Measurements from ENCODE around the gene TRMT61B.

The TRMT61B gene

DNA sequence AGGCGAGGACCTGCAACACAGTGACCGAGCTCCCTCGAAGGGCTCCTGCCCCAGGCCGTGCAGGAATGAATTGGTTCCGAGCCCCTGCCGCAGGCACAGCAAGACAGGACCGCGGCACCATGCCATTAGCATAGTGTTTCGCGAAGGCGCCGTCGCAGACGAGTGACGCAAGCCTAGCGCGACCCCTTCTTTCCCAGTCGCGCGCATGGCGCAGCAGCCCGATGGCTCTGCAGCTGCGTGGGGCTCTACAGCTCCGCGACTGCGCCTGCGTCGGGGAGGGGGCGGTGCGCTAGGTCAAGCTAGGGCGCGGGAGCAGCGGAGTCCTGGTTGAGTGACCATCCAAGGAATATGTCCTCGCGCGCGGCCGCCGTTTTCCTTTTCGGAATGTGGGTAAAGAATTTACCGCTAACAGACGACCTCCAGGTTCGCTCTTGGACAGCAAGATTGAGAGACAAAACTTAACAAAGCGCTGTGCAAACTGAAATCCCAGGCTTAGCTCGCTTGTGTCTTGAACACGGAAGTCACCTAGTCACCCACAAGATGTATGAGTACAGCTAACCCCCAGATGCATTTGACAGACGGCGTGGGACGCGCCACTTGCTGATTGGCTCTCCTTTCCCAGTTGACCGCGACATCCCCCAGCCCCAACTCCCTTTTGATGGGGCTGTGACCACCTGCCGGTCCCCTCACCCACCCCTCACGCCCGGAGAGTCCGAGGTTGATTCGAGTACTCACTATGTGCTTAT is at the start of gene TRMT61B:
Gene TRMT61B (minus strand): TSS at position 164 of the 746 bp plus-strand sequence. CDS start 32 bp downstream, at position 132.
- H3K4me3 ChIP-seq (ENCODE audit: low read depth, low read length): peak within 1 kb of the TSS; percentile 86

DNA sequence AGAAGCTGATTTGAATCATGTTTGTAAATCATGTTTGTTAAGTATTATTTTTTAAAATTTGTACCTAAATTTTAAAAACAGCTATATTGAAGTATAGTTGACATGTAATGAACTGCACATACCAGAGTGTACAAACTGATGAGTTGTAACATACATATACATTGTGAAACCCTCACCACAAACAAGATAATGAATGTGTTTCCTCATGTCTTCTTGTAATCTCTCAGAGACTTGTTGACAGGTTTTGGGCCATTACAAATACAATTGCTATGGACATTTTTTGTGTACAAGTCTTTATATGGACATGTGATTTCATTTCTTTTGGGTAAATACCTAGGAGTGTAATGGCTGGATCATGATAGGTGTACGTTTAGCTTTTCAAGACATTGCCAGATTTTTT is 45.8 kb upstream of the TRMT61B start:
- H3K4me3 ChIP-seq (ENCODE audit: low read depth, low read length): no peak overlapping the region

DNA sequence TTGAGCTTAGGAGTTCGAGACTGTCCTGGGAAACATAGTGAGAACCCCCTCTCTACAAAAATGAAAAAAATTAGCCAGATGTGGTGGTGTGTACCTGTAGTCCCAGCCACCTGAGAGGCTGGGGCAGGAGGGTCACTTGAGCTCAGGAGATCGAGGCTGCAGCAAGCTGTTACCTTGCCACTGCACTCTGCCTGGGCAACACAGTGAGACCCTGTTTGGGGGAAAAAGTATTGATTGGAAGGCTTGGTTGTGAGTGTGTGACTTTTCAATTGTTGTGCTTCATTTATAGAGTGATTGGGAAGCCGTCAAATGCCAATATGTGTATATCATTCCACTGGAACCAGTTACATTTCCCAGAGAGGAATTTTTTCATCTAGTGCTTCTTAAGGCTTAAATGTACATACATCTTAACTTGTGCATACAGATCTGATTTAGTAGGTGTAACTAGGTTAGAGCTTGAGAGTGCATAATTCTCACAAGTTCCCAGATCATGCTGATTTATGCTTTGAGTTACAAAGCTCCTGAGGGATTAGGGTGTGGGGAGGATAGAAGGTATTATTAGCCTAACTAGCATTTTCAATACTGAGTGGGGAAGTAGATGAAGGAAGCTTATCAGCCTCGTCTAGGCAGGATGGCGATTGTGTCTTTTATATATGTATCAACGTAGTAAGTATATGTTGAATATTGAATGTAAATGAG is 39.7 kb upstream of the TRMT61B start:
- H3K4me3 ChIP-seq (ENCODE audit: low read depth, low read length): no peak overlapping the region

DNA sequence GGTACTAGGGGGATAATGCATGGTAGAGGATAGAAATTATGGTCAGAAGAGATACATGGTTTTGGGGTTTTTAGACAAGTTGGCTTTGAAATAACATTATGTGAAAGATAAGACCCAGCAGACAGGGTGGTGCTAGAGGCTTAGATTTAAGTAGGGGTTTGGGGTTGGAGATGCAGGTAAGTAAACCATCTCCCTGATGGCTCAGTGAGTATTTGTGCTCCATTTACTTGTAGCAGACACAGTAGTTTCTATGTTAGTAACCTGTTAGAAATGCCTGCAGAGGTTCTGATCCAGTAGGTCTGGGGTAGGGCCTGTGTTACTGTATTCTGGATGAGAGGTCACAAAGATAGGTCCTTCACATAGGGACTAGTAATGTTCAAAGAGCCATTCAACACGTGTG is 38.1 kb upstream of the TRMT61B start:
- no peak overlapping the region for H3K4me3 ChIP-seq (ENCODE audit: low read depth, low read length)

DNA sequence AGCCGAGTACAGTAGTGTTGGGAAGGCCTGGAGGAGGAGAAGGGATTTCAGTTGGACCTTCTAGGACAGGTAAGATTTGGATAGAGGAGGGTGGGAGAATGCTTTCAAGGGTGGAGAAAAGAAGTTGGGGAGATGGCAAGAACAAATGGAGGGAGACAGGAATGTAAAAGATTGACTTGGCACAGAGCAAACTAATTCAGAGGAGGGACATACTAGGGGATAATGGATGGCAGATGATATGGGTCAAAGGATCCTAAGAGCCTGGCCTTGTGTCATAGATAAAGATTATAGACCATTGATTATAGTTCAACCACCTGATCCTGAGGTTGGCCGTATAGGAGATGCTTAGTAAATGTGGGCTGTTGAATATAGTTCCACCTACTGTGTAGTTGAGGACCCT is 36.7 kb upstream of the TRMT61B start:
- no peak overlapping the region for H3K4me3 ChIP-seq (ENCODE audit: low read depth, low read length)

DNA sequence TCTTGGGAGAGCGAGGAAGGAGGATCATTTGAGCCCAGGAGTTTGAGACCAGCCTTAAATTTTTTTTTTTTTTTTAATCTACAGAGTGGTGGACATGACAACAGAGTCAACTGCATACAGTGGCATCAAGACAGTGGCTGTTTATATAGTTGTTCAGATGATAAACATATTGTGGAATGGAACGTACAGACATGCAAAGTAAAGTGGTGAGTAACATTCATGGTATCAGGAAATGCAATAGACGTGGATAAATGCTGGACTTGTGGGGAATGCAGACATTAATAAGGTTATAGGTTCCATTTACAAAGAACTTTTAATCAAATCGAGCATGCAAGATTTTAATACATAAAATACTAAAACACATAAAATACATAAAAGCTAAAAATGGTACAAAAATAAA is 36.3 kb upstream of the TRMT61B start:
- no peak overlapping the region for H3K4me3 ChIP-seq (ENCODE audit: low read depth, low read length)

DNA sequence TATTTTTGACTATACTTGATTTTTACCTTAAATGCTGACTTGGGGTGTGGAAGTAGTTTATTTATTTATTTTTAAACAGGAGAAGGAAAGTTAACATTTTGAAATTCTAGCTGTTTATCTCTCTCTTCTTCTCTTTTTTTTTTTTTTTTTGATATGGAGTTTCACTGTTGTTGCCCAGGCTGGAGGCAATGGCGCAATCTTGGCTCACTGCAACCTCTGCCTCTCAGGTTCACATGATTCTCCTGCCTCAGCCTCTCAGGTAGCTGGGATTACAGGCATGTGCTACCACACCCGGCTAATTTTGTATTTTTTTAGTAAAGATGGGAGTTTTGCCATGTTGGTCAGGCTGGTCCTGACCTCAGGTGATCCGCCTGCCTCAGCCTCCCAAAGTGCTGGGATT is 35.4 kb upstream of the TRMT61B start:
- H3K4me3 ChIP-seq (ENCODE audit: low read depth, low read length): no peak overlapping the region

DNA sequence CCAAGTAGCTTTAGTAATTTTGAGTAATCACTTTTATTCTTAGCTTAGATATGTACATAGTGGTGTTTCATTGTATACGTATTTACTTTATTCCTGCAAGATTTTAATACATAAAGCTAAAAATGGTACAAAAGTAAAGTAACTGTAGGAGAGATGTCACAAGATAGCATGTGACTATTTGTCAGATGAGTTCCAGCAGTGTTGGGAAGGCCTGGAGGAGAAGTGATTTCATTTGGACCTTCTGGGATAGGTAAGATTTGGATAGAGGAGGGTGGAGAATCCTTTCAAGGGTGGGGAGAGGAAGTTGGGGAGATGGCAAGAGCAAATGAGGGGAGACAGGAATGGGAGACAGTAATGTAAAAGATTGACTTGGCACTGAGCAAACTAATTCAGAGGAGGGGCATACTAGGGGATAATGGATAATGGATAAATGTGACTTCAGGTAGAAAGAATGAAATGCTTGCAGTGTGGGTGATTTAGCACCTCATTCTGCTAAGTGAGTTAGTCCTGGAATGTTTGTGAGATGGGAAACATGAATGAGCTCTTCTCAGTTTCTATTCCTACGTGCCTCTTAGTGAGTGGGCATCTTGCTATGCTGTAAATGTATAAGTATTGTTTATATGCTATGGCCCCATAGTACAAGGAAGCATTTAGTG is 34.8 kb upstream of the TRMT61B start:
- H3K4me3 ChIP-seq (ENCODE audit: low read depth, low read length): no peak overlapping the region

DNA sequence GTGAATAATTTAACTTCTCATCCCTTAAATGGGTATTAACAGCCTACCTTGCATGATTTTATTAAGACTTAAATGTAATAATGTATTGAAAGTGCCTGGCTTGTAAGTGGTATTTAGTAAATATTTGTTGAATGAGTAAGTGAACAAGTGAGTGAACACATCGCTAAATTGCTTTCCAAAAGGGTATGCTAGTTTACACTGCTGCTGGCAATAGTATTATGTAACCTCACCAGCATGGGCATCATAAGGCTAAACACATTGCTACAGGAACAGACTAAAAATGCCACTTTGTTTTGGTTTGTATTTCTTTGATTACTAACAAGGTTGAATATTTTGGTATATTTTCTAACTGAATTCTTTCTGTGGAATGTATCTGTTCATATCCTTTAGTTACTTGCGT is 34.2 kb upstream of the TRMT61B start:
- no peak overlapping the region for H3K4me3 ChIP-seq (ENCODE audit: low read depth, low read length)

DNA sequence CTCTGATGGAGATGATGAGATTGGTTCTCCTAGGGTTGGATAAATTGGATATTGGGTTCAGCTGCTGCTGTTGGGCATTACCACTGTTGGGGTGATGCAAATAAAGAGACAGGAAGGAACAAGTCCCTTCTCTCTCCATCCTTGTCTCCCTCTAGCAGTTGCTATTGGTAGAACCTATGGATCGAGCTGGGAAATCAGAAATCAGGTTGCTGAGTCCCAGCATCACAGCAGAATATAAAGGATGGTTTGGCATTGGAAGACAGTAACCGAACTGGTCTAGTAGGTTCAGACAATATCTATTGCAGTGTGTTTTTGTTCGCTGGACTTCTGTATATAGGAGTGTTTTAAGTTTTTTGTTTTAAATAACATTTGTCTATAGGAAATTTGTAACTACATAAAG is 32.5 kb upstream of the TRMT61B start:
- H3K4me3 ChIP-seq (ENCODE audit: low read depth, low read length): no peak overlapping the region

DNA sequence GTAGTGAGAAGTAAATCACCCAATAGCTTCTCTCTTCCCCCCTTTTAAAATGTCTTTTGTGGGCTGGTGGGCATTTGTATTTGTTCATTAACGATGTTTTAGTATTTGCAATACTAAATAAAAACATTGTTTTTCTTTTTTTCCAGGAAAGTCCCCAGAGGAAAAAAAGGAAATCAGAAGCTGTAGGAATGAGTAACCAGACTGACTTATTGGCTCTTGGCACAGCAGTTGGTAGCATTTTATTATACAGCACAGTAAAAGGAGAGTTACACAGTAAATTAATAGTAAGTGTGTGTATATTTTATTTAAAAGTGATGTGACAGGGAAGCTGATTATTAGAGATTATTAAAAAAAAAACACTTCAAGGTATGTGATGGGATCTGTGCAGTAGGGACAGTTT is 31.7 kb upstream of the TRMT61B start:
- no peak overlapping the region for H3K4me3 ChIP-seq (ENCODE audit: low read depth, low read length)

DNA sequence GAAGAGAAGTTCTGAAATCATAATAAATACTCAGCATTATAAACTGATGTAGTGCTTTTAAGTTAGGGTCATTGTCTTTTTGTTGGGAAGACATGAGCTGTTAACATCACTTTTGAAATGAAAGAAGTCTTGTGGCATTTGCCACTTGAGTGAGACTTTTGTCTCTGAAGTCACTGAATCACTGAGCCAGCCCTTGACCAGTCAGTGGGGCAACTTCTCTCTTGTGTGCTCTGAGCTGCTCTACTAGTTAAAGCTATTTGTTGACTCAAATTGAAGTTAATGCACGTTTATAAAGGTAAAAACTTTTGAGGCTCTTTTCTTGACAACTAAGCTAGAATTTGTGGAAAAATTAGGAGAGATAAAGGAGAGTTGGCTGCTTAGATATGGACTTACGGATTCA is 31.1 kb upstream of the TRMT61B start:
- no peak overlapping the region for H3K4me3 ChIP-seq (ENCODE audit: low read depth, low read length)

DNA sequence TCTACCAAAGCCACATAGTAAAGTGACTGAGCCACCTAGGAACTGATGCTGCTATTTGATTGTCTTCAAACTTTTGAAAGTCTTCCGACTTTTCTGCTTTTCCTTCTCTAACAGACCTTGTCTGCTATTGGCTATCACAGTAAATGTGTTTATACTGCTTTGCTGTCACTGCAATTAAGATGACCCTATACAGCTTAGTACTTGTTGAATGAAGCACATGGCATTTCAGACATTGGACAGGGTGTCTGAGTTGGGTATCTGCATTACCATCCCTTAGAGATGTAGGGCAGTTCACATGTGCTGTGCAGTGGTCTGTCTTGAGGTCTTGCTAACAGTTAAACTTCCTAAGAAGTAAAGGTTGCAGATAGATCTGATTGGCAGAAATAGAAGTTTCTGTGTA is 27.9 kb upstream of the TRMT61B start:
- H3K4me3 ChIP-seq (ENCODE audit: low read depth, low read length): no peak overlapping the region

DNA sequence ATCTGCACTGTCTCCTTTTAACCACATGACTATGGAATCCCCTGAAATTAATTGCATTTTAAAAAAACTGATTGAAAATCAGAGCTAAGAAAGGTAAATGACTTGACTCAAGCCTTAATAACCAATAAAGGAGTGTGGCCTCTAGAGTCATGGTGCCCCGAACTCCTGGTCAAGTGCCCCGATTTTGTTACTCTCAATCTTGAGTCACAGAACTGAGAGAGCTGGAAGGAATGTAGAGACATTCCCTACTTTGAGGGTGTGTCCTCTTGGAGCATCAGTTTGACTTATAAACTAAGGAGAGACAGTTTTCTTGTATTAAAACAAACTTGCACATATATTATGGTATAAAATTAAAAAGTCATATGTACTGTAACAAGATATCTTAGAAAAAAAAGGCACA is 26.8 kb upstream of the TRMT61B start:
- no peak overlapping the region for H3K4me3 ChIP-seq (ENCODE audit: low read depth, low read length)

DNA sequence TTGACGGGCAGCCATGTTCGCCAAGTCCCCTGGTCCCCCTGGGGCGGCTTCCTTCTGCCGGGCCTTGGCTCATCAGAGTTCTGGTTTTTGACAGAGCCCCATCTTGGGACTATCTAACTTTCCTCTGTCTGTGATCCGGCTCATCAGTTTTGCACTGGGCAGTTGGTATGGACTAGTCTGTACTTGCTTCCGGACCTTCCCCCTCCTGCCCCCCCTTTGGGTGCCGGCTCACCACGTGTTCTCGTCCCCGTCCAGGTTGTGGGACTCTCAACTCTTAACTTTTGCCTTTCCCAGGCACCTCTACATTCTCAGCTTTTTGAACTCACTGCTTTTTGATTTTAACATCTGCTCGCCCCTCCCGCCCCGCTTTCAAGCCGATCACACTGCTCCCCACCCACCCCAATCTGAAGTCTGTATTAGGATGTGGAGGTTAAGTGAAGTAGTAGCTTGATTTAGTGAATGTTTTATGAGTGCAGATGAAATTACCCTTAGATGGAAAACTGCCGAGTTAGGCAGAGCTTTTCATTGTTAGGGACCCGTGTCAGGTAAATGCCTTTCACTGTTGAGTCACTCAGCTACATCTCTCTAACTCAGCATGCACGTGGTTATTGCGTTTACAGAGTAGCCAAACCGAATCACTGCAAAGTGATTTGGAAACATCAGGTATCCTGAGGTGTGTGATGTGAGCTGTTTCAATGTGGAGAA is 25.2 kb upstream of the TRMT61B start:
- H3K4me3 ChIP-seq (ENCODE audit: low read depth, low read length): peak overlapping the region; percentile 98

DNA sequence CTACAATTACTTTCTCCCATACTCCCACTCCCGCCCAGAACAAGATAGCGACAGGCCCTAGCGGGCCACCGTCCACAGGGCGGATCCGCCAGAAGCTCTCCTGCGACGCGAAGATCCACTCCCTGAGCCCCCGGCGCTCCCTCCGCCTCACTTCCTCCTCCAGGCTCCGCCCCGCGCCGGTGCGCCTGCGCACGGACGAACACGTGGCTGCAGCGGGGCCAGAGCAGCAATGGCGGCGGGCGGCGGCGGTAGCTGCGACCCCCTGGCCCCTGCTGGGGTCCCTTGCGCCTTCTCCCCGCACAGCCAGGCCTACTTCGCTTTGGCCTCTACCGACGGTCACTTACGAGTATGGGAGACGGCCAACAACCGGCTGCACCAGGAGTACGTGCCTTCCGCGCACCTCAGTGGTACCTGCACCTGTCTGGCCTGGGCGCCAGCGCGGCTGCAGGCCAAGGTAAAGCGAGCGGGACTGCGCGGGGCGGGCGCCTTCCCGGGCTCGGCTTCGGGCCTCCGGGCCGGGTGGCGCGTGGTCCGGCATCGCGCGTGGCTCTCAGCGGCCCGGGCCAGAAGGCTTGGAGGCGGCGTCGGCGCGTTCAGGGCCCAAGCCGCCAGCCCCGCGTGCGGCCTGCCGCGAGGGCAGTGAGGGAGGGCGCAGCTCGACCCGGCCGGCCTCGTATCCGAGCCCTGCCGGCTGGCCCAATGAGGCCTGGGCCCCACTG is 24.5 kb upstream of the TRMT61B start, which contains the start of gene WDR43:
Gene WDR43 (plus strand): TSS at position 198 of the 719 bp plus-strand sequence. CDS start 32 bp downstream, at position 230.
- H3K4me3 ChIP-seq (ENCODE audit: low read depth, low read length): peak within 1 kb of the TSS; percentile 98

DNA sequence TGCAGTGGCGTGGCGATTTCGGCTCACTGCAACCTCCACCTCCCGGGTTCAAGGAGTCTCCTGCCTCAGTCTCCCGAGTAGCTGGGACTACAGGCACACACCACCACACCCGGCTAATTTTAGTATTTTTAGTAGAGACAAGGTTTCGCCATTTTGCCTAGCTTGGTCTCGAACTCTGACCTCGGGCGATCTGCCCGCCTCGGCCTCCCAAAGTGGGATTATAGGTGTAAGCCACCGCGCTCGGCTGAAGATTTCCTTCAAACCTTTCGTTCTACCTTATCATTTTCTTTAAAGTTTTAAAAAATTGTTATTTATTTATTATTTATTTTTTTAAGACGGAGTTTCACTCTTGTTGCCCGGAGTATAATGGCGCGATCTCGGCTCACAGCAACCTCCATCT is 23.4 kb upstream of the TRMT61B start:
- no peak overlapping the region for H3K4me3 ChIP-seq (ENCODE audit: low read depth, low read length)

DNA sequence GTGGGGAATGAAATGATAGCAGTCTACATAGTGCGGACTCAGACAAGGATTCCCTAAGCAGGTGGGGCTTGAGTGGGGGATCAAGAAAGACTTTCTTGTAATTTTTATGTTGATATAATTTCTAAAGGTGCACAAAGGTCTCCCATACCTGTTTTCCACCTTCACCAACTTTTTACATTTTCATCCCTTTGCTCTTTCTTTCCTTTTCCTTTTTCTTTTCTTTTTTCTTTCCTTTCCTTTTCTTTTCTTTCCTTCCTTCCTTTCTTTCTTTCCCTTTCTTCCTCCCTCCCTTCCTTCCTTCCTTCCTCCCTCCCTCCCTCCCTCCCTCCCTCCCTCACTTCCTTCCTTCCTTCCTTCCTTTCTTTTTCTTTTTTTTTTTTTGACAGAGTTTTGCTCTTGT is 10.1 kb upstream of the TRMT61B start:
- no peak overlapping the region for H3K4me3 ChIP-seq (ENCODE audit: low read depth, low read length)

DNA sequence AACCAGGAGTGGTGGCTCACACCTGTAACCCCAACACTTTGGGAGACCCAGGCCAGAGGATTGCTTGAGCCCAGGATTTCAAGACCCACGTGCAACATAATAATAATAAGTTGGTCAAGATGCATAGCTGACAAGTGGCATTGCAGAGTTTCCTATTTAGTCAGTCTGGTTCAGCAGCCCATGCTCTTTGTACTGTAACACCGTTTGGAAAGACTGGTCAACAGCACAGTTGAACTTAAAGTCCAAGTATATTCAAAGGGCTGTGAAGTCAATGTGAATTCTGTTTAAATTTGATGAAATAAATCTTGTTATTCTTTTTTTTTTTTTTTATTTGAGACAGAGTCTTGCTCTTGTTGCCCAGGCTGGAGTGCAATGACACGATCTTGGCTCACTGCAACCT is 1.5 kb upstream of the TRMT61B start:
- no peak overlapping the region for H3K4me3 ChIP-seq (ENCODE audit: low read depth, low read length)

DNA sequence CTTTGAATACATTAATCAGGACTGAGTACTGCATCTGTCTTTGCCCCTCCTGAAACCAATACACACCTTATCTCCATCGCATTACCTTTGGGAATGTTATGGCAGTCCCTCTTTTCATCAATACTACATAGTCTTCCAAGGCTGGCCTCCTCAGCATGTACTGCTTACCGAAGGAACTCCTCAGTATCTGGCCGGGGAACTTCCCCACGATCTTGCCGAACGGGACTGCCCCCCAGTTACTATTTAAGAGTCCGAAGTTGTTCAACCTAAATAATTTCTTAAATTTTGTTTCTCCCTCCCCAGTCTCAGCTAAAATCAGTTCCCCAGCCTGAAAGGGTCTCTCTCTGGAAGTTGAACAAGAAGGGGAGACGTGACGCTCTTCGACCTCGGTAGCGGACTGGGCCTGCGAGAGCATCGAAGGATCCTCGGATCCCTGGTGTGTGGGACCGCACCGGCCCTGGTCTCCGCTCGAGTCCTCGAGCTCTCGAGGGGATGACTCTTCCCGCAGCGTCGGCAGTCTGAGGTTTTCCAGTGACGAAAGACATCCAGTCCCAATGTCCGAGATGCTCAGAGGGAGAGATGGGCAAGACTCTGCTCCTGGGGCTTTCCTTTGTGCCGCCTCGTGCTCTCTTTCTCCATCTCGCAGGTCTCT is 489 bp downstream of the TRMT61B start:
- H3K4me3 ChIP-seq (ENCODE audit: low read depth, low read length): peak overlapping the region; percentile 86
